ENCODE data around the gene HCFC1R1. TPM values are rescaled to one million over a fixed set of nuclear protein-coding genes. Genes with fewer than 3 reads are reported as not detected.

The HCFC1R1 gene
- total and polyA plus RNA-seq, 2 donors (not counting 1 experiment from before 2014, with no cell fraction given), result 17.9 to 24.8 TPM

DNA sequence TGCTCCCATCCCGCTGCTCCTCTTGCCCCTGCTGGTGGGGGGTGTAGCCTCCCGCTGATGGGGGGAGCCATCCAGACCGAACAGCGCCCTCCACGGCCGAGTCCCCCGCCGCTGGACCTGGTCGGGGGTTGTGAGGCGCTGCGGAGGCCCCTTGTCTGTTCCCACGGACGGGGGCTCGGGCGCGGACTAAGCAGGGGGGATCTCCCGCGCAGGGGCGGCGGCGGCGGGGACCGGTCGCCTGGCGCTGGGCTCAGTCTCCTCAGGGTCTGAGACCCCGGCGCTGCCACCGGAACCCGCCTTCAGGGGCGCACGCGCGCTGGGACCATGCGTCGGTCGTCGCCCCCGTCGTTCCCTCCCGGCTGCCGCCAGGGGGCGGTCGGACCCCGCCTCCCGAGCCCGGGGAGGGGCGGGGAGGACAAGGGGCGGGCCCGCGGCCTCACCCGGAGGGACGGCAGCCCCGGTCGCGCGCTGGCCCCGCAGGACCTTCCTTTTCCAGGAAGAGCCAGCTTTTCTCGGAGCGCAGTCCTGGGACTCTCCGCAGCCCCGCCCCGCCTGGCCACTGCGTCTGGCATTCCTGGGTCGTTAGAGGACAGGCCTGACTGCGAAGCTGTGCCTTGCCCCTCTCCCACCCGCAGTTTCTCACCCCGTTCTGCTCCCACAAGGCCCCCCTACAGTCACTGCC is 35.4 kb upstream of the HCFC1R1 start:
- intact Hi-C loops (cut with micrococcal nuclease), result loop anchor here (1.0 to 2.0 kb wide), 6 partner anchors 18 to 107 kb away; partner anchors contain the start of gene THOC6
- Mint-ChIP-seq H3K9me3 (ENCODE audit: insufficient read depth) (no peaks in the 10 kb centered on the region), H3K27ac (peak overlapping the region; percentile 65), H3K27me3 (no peaks in the 10 kb centered on the region), H3K4me1 (peaks cover 20% of the 10 kb centered on the region), H3K4me3 (peak overlapping the region; percentile 87)
- Histone ChIP-seq H3K4me2 (replicated peaks; ENCODE audit: low read depth, low read length, poor library complexity, severe bottlenecking) (peak overlapping the region; percentile 99), H2AFZ (ENCODE audit: insufficient read depth, low read depth, low read length, poor library complexity, severe bottlenecking) (peak overlapping the region; percentile 98), H3K9ac (ENCODE audit: low read length) (peak overlapping the region; percentile 83), H3K36me3 (replicated peaks in 1 of 2; ENCODE audit: control extremely low read depth in 1 of 2, control insufficient read depth in 1 of 2, extremely low read depth in 1 of 2, insufficient read depth in 2 of 2, low read length in 1 of 2) (no peaks in the 10 kb centered on the region), H3K79me2 (ENCODE audit: control insufficient read depth, insufficient read depth, low read length) (no peaks in the 10 kb centered on the region), H3K27ac (ENCODE audit: low read length in 2 of 2) (peak overlapping the region; percentile 38 to 74), H3K27me3 (replicated peaks in 1 of 4; ENCODE audit: control extremely low read depth in 1 of 4, control insufficient read depth in 3 of 4, insufficient read depth in 4 of 4, low read length in 3 of 4) (peaks cover 0 to 6% (median 0%) of the 10 kb centered on the region in 4 experiments), H3K4me1 (ENCODE audit: control insufficient read depth in 2 of 2, insufficient read depth in 2 of 2, low read length in 2 of 2) (peaks cover 20 to 22% of the 10 kb centered on the region in 2 donors), H3K4me3 (ENCODE audit: control extremely low read depth in 1 of 5, extremely low read depth in 1 of 5, insufficient read depth in 1 of 5, low read depth in 2 of 5, low read length in 4 of 5) (peak overlapping the region in 4 of 5 experiments; percentile 75 to 93 (median 82)), H4K20me1 (ENCODE audit: control insufficient read depth, insufficient read depth, low read length, poor library complexity, severe bottlenecking) (no peaks in the 10 kb centered on the region), H3K9me3 (ENCODE audit: control extremely low read depth in 1 of 3, control insufficient read depth in 2 of 3, insufficient read depth in 1 of 3, low read length in 2 of 3) (no peaks in the 10 kb centered on the region)
- DNase-seq (peak; percentile 90), ATAC-seq (ENCODE audit: low read depth) (peak; percentile 97)
- POLR2A ChIA-PET, result interaction anchor here (0.6 to 2.1 kb wide), 9 partner anchors 34 to 112 kb away, joined by 3 to 13 read pairs (median 7); partner anchors contain the start of gene ZNF213
- under 1% methylated on average over 67 of the region's 67 CpGs for WGBS (ENCODE audit: insufficient coverage)
- CTCF ChIA-PET, result interaction anchor here (0.6 to 6.5 kb wide), 29 partner anchors 11 to 398 kb away, joined by 3 to 140 read pairs (median 5); partner anchors contain the start of genes HCFC1R1, THOC6, ZNF213 and ZSCAN10
- no peak for TF ChIP-seq EZH2 (IDR thresholded peaks at IDR 0.05; ENCODE audit: borderline replicate concordance, insufficient read depth, low read depth, low read length, poor library complexity, severe bottlenecking)
- TF ChIP-seq, protein P1, sequence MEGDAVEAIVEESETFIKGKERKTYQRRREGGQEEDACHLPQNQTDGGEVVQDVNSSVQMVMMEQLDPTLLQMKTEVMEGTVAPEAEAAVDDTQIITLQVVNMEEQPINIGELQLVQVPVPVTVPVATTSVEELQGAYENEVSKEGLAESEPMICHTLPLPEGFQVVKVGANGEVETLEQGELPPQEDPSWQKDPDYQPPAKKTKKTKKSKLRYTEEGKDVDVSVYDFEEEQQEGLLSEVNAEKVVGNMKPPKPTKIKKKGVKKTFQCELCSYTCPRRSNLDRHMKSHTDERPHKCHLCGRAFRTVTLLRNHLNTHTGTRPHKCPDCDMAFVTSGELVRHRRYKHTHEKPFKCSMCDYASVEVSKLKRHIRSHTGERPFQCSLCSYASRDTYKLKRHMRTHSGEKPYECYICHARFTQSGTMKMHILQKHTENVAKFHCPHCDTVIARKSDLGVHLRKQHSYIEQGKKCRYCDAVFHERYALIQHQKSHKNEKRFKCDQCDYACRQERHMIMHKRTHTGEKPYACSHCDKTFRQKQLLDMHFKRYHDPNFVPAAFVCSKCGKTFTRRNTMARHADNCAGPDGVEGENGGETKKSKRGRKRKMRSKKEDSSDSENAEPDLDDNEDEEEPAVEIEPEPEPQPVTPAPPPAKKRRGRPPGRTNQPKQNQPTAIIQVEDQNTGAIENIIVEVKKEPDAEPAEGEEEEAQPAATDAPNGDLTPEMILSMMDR (IDR thresholded peaks at IDR 0.05), result peak; percentile 94
